Effector memory CD8-positive, alpha-beta T cell (primary cell): ENCODE measurements around the gene TTLL4.

Experiments
- ATAC-seq: fragments of 150-1000 bp; cut with Tn5 transposase; replicated peaks from 2 replicates; pipeline ENCODE4 v1.10.0; 2021; ENCODE audit warnings: mild to moderate bottlenecking, moderate library complexity
- DNase-seq, 3 experiments: peaks; one replicate each; pipeline ENCODE4 v3.0.0; 2021
- H3K27ac Mint-ChIP-seq, 2 donors: one replicate each; pipeline ENCODE4 v1.8.0; 2022; ENCODE audit warnings: mild to moderate bottlenecking in 2 of 2, mixed read lengths in 2 of 2, moderate library complexity in 2 of 2
- H3K27me3 Mint-ChIP-seq, 2 donors: one replicate each; pipeline ENCODE4 v1.8.0; 2022; ENCODE audit warnings: mixed read lengths in 2 of 2
- H3K36me3 Mint-ChIP-seq: one replicate; pipeline ENCODE4 v1.8.0; 2022; ENCODE audit warnings: mild to moderate bottlenecking, moderate library complexity, mixed read lengths; ENCODE audit not compliant: insufficient read depth
- H3K4me1 Mint-ChIP-seq, 2 donors: one replicate each; pipeline ENCODE4 v1.8.0; 2022; ENCODE audit warnings: low read depth in 2 of 2, mixed read lengths in 2 of 2
- H3K4me3 Mint-ChIP-seq, 2 donors: one replicate each; pipeline ENCODE4 v1.8.0; 2022; ENCODE audit warnings: mild to moderate bottlenecking in 2 of 2, mixed read lengths in 2 of 2, moderate library complexity in 2 of 2
- H3K9me3 Mint-ChIP-seq, 2 donors: one replicate each; pipeline ENCODE4 v1.8.0; 2022; ENCODE audit warnings: mixed read lengths in 2 of 2

TTLL4 gene

DNA sequence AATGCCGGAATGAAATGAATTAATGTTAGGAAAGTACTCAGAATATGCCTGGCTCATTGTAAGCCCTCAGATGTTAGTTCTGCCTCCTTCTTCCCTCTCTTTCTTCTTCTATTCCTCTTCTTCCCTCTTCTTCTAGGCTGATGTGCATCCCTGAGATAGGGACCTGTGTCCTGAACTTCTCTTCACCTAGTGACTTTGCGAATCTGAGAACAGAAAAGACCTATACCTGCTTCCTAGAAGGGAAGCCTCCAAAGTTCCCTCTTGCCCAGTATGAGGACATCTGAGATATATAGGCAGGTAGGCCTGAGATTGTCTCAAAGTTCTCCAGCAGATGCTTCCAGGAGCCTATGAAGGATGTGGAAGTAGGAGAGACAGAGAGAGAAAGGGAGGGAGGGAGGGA is 63.2 kb downstream of the TTLL4 start:
- H3K4me1 Mint-ChIP-seq = no peaks in the 10 kb centered on the region
- no peak overlapping the region for H3K4me3 Mint-ChIP-seq
- H3K27me3 Mint-ChIP-seq = peaks cover 9 to 21% of the 10 kb centered on the region in 2 donors
- DNase-seq (no peak), ATAC-seq (no peak)
- H3K9me3 Mint-ChIP-seq = peaks cover 8 to 19% of the 10 kb centered on the region in 2 donors
- H3K36me3 Mint-ChIP-seq = no peaks in the 10 kb centered on the region
- no peak overlapping the region for H3K27ac Mint-ChIP-seq

DNA sequence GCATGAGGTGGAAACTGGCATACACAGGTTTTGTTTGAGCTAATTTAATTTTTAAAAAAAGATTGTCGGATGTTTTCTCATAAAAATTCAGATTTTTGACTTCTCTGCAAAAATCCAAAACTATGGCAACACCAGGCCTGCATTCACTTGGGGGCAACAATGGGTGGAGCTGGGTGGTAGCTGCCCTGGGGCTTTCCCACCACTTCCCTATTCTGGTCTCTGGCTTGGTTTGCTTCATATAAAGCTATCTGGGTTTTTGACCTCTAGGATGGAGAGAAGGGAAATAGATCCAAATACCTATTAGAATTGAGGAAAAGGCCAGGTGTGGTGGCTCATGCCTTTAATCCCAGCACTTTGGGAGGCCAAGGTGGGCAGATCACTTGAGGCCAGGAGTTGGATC is 65.9 kb downstream of the TTLL4 start:
- no peak overlapping the region for H3K27ac Mint-ChIP-seq
- no peaks in the 10 kb centered on the region for H3K36me3 Mint-ChIP-seq
- DNase-seq (no peak), ATAC-seq (no peak)
- peaks cover 0 to 5% of the 10 kb centered on the region in 2 donors for H3K4me1 Mint-ChIP-seq
- H3K4me3 Mint-ChIP-seq = no peak overlapping the region
- peaks cover 8 to 19% of the 10 kb centered on the region in 2 donors for H3K9me3 Mint-ChIP-seq
- H3K27me3 Mint-ChIP-seq = peaks cover 32 to 47% of the 10 kb centered on the region in 2 donors

DNA sequence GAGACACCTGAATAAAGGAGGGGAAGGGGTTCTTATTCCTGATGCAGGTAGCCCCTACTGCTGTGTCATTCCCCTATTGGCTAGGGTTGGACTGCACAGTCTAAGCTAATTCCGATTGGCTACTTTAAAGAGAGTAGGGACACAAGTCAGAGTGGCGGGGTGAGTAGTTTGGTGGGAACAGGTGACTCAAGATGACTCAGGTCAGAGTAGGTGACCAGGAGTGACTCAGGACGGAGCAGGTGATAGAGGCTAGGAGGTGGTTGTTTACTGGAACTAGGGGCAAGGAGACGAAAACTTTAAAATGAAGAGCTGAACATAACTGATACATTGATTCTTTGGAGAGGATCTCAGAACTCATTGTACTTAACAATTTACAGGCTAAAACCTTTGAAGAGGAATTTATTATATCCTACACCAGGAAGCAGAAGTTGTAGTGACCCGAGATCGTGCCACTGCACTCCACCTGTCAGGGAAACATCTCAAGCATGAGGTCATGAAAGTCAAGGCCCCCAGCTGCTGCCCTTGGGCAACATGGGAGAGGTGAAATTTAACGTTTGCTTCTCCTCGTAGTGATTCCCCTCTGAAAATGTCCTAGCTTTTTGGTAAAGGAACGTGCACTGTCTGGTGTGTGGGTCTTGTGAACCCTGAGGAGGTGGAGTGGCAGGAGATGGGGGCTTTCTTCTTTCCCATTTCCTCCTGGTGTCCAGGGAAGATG is 66.8 kb downstream of the TTLL4 start:
- peaks cover 1 to 6% of the 10 kb centered on the region in 2 donors for H3K4me1 Mint-ChIP-seq
- H3K36me3 Mint-ChIP-seq = no peaks in the 10 kb centered on the region
- DNase-seq (no peak), ATAC-seq (no peak)
- H3K27ac Mint-ChIP-seq = no peak overlapping the region
- H3K27me3 Mint-ChIP-seq = peaks cover 36 to 56% of the 10 kb centered on the region in 2 donors
- no peak overlapping the region for H3K4me3 Mint-ChIP-seq
- H3K9me3 Mint-ChIP-seq = peaks cover 8 to 19% of the 10 kb centered on the region in 2 donors

DNA sequence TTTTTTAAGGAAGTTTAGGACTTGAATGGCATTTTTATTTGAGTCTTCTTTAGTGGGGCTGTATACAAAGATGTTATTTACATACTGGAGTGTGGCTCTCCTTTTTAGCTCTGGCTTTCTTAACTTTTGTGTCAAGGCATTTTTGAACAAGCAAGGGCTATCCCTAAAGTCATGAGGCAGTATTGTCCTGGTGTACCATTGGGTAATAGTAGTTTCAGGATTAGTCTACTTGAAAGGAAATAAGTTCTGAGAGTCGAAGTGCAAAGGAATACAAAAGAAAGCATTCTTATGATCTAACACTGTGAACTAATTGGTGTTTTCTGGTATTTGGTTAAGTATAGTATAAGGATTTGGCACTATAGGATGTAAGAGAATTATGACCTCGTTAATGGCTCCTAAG is 69.4 kb downstream of the TTLL4 start:
- Mint-ChIP-seq H3K27ac (no peak overlapping the region), H3K36me3 (no peaks in the 10 kb centered on the region), H3K9me3 (peaks cover 8 to 19% of the 10 kb centered on the region in 2 donors), H3K4me3 (no peak overlapping the region), H3K4me1 (peaks cover 1 to 6% of the 10 kb centered on the region in 2 donors), H3K27me3 (peaks cover 47 to 74% of the 10 kb centered on the region in 2 donors)
- DNase-seq = no peak
- no peak for ATAC-seq

DNA sequence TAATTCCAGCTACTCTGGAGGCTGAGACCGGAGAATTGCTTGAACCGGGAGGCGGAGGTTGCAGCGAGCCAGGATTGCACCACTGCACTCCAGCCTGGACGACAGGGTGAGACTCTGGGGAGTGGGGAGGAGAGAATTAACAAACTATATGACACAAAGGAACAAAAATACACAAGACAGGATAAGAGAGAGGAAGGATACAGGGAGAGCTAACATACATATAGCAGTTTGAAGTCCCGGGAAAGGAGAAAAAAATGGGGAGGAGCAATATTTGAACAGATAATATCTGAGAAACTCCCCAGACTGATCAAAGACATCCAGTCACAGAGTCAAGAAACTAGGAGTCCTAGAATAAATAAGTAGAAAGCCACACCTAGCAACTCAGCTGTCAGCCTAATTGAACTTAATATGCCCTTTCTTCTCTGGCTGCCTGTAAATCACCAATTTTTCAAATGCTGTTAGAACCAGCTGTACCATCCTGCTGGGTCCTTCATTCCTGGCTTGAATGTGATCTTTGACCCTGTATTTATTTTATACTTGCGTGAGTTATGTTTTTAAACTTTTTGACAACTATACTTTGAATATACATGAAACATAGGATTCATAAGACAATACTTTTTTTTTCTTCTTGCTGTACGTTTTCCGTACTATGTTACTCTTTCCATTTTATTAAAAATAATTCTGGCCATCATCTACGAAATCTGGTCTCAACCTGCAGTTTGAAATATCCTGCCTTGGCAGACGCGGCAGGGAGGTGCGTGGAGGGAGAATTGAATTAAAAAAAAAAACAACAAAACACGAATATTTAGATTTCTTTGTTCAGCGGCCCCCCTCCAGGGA is 70.4 kb downstream of the TTLL4 start:
- Mint-ChIP-seq H3K4me3 (peak overlapping the region in 1 of 2 donors; percentile 24), H3K9me3 (peaks cover 7 to 15% of the 10 kb centered on the region in 2 donors), H3K27ac (no peak overlapping the region), H3K36me3 (no peaks in the 10 kb centered on the region), H3K27me3 (peaks cover 47 to 74% of the 10 kb centered on the region in 2 donors), H3K4me1 (peaks cover 1 to 6% of the 10 kb centered on the region in 2 donors)
- ATAC-seq (no peak), DNase-seq (no peak)

DNA sequence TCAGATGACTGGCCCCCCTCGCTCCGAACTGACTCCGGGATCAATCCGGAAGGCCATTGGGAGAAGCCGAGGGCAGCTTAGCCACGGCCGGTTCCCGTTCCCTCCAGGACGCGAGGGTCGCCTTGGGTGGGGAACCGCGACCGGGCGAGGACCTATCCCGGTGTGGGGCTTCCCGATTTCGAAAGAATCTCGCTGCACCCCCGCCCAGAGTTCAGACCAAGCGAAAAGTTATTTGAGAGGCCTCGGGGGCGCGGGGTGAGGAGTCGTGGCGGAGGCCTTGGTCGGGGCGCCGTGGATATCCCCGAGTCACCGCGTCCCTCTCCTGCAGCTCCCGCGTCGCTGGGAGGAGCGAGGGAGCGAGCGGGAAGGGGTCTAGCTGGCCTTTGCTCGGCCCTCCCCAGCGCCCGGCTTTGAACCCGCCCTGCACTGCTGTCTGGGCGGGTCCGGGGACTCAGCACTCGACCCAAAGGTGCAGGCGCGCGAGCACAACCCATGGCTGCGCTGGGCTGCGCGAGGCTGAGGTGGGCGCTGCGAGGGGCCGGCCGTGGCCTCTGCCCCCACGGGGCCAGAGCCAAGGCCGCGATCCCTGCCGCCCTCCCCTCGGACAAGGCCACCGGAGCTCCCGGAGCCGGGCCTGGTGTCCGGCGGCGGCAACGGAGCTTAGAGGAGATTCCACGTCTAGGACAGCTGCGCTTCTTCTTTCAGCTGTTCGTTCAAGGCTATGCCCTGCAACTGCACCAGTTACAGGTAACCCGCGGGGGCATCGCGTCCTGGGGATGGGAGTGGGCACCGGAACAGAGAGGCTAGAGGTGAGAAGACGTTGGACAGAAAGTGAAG is 71.3 kb downstream of the TTLL4 start, which contains the start of gene CYP27A1:
CYP27A1 (plus strand) TSS at position 457 of the 837 bp plus-strand sequence; CDS start at position 493, 36 bp downstream.
- Mint-ChIP-seq H3K9me3 (peaks cover 5 to 11% of the 10 kb centered on the region in 2 donors), H3K4me3 (peak within 1 kb of the TSS in 1 of 2 donors; percentile 24), H3K36me3 (no peaks in the 10 kb centered on the region), H3K27me3 (peaks cover 47 to 74% of the 10 kb centered on the region in 2 donors), H3K4me1 (peaks cover 1 to 6% of the 10 kb centered on the region in 2 donors), H3K27ac (no peak within 1 kb of the TSS)
- ATAC-seq (no peak), DNase-seq (no peak)

DNA sequence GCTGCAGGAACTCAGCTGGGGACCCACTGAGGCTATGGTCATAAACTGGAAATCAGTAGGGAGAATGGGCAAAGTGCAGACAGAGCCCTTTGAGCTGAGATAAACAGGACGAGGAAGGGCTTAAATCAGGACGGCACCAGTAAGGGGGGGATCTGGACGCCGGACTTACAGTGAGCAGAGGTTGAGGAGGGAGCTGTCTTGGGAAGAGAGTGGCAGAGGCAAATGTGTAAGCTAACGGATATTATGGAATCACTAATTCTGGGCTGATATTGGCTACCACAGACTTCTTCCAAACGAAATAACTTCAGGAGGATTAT is 71.9 kb downstream of the TTLL4 start:
- peaks cover under 1 to 6% of the 10 kb centered on the region in 2 donors for H3K9me3 Mint-ChIP-seq
- no peak overlapping the region for H3K4me3 Mint-ChIP-seq
- H3K27me3 Mint-ChIP-seq = peaks cover 47 to 68% of the 10 kb centered on the region in 2 donors
- no peaks in the 10 kb centered on the region for H3K36me3 Mint-ChIP-seq
- peaks cover 1 to 6% of the 10 kb centered on the region in 2 donors for H3K4me1 Mint-ChIP-seq
- ATAC-seq (no peak), DNase-seq (no peak)
- no peak overlapping the region for H3K27ac Mint-ChIP-seq

DNA sequence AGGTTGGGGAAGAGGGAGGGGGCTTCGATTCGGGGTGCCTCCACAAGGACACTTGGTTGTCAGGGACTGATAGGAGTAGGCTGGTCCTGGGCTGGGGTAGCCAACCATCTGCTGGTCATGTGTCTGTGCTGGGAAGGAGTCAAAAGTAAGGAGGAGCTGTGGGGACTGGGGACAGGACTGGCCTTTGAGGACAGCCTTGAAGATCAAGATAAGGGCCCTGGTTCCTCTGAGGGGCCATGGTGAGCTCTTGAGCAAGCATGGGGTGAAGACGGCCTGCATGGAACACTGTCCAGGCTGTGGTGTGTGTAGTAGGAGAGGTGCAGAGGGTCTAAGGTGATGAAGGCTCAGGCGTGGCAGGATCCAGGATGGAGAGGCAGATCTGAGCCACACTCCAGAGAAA is 73.1 kb downstream of the TTLL4 start:
- Mint-ChIP-seq H3K4me1 (peaks cover 1 to 6% of the 10 kb centered on the region in 2 donors), H3K27ac (no peak overlapping the region), H3K4me3 (no peak overlapping the region), H3K27me3 (peaks cover 41 to 65% of the 10 kb centered on the region in 2 donors), H3K9me3 (no peaks in the 10 kb centered on the region), H3K36me3 (no peaks in the 10 kb centered on the region)
- no peak for ATAC-seq
- DNase-seq = no peak

DNA sequence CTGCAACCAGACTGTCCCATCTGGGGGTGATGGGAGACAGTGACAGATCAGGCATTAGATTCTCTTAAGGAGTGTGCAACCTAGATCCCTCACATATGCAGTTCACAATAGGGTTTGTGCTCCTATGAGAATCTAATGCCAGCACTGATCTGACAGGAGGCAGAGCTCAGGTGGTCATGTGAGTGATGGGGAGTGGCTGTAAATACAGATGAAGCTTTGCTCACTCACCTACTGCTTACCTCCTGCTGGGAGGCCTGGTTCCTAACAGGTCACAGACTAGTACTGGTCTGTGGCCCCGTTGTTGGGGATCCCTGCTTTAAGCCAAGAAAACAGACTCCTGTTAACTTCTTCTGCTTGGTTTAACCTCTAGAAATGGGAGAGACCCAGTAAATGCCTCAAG is 74.5 kb downstream of the TTLL4 start:
- Mint-ChIP-seq H3K9me3 (no peaks in the 10 kb centered on the region), H3K4me1 (peaks cover 1 to 6% of the 10 kb centered on the region in 2 donors), H3K4me3 (no peak overlapping the region), H3K27ac (no peak overlapping the region), H3K36me3 (no peaks in the 10 kb centered on the region), H3K27me3 (peaks cover 28 to 51% of the 10 kb centered on the region in 2 donors)
- ATAC-seq (no peak), DNase-seq (no peak)

DNA sequence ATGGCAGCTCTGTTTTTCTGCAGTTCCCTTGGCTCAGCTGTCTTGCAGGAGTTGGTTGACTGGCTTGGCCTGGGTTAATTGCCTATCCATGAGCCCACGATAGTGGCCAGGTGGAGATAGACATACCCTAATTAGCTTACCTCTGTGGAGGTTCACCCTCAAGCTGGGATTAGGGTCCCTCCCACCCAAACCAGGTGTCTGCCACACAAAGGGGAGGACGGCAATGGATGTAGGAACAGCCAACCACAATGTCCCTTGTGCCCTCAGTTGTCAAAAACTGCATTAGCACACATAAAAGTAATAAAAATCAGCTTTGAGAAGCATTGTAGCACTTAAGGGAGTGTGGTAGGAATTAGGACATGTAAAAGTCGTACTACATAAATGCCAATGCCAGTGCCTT is 75.5 kb downstream of the TTLL4 start:
- no peaks in the 10 kb centered on the region for H3K9me3 Mint-ChIP-seq
- no peak for DNase-seq
- H3K27ac Mint-ChIP-seq = no peak overlapping the region
- peaks cover 21 to 42% of the 10 kb centered on the region in 2 donors for H3K27me3 Mint-ChIP-seq
- no peaks in the 10 kb centered on the region for H3K36me3 Mint-ChIP-seq
- H3K4me1 Mint-ChIP-seq = peaks cover 1 to 5% of the 10 kb centered on the region in 2 donors
- ATAC-seq = no peak
- no peak overlapping the region for H3K4me3 Mint-ChIP-seq

DNA sequence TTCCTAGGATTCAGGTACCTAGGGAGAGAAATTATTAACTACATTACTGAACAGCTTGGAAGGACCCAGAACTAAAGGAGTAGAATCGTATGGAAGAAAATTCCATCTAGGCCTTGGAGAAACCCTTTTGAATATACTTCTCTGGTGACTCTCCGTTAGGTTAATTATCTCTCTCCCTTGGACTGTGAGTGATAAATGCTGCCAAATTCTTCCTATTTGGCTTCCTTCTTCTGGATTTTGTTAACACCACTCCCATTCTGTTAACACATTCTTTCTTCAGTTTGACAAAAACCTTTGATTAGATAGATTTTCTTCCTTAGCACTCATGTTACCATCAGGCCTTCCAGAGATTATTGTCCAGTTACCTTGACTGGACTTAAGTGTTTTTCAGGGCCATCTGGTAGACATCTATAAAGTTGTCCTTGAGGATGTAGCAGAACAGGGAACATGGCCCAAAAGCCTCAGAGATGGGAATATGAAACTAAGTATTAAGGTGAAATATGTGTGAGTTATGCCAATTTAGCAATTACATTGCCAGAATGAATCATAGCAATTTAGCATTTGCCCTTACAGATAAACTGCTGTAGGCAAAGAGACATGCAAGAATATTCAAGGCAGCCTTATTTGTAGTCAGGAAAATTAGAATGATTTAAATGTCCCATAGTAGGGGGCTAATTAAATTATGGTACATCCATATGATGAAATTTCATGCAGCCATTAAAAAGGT is 78.1 kb downstream of the TTLL4 start:
- Mint-ChIP-seq H3K36me3 (no peaks in the 10 kb centered on the region), H3K4me3 (no peak overlapping the region), H3K4me1 (no peaks in the 10 kb centered on the region), H3K27ac (no peak overlapping the region), H3K27me3 (peaks cover 13 to 22% of the 10 kb centered on the region in 2 donors), H3K9me3 (no peaks in the 10 kb centered on the region)
- DNase-seq (no peak), ATAC-seq (no peak)

DNA sequence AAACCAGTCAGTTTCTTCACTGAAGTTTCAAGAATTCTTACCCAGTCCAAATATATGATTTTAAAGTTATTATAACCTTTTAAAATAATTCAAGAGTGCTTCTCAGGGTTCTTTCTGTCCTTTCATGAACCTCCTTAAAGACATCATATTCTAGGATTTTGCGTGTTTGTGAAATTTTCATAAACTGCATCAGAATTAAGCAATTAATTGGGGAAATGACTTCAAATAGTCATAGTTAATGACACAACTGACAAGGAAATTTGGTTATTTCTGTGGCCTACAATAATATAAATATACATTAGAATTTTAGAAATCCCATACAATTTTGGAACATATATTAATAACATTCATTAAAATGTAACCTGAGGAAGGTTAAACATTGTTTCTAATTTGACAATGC is 81.8 kb downstream of the TTLL4 start:
- Mint-ChIP-seq H3K4me3 (no peak overlapping the region), H3K27me3 (peaks cover 24 to 46% of the 10 kb centered on the region in 2 donors), H3K4me1 (no peaks in the 10 kb centered on the region), H3K9me3 (no peaks in the 10 kb centered on the region), H3K36me3 (no peaks in the 10 kb centered on the region), H3K27ac (no peak overlapping the region)
- ATAC-seq (no peak), DNase-seq (no peak)

DNA sequence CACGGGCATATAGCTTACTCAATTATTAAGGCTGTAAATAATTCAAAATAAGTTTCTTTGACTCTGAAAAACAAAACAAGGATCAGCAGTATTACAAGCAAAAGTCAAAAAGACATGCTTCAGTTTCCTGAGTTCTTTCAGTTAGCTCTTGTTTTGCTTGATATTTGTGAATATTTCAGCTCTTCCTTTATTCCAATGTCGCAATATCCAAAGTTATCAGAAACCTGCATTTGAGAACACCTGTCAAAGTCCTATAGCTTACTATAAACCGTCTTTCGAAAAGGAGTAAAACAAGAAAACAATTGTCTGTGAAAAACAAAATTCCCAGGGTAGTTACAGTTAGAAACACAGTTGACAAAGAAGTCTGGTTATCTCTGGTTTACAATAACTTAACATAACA is 86.1 kb downstream of the TTLL4 start:
- Mint-ChIP-seq H3K4me1 (peaks cover 0 to 5% of the 10 kb centered on the region in 2 donors), H3K27ac (no peak overlapping the region), H3K9me3 (no peaks in the 10 kb centered on the region), H3K27me3 (peaks cover 31 to 51% of the 10 kb centered on the region in 2 donors), H3K36me3 (no peaks in the 10 kb centered on the region), H3K4me3 (no peak overlapping the region)
- DNase-seq = no peak
- no peak for ATAC-seq
